OCI-LY1 (cell line): Measurements from ENCODE around the gene LIX1L.

Experiments used
- CTCF ChIP-seq: fragments of 200-600 bp; sonication (generic), shearing (Covaris generic); IDR thresholded peaks from 2 replicates; pipeline ENCODE4 v1.5.1; 2017; ENCODE audit warnings: mild to moderate bottlenecking, antibody characterized with exemption, low read length, moderate library complexity, mixed read lengths
- EZH2 ChIP-seq: fragments of 200-600 bp; sonication (generic), shearing (Covaris generic); IDR thresholded peaks from 2 replicates; pipeline ENCODE4 v1.8.0; 2017; ENCODE audit warnings: borderline replicate concordance, mixed run types, mild to moderate bottlenecking, antibody characterized with exemption, low read length, moderate library complexity, mixed read lengths

DNA sequence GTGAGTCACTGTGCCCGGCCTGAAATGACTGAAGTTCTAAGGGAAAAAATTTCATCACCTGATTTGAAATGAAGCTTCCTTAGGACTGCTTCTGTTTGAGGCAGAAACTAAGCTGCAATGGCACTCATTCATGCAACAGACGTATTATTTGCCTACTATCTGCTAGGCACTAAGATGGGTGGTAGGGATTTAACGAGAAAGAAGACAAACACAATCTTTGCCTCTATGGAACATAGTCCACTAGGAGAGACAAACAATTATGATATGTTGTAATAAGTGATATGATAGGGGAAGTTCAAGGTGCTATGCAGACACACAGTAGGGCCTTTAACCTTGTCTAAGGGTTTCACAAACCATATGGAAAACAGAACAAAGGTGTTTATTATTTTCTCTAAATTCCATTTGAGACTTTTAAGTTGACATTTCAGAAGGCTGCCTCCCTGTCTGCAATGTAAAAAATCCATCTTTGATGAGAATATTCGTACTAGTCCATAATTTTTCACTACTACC lies 11.3 kb downstream of the LIX1L start:
- TF ChIP-seq EZH2 (no peak), CTCF (no peak)
